Prostate gland (tissue), 2 donors: ENCODE results near the gene ZBTB7C.

Experiments
- POLR2A ChIP-seq: fragments of 450-650 bp; IDR thresholded peaks from one replicate; pipeline ENCODE4 v1.6.1; 2016; ENCODE audit warnings: antibody characterized with exemption, mild to moderate bottlenecking
- POLR2AphosphoS5 ChIP-seq: sonication (generic); formaldehyde crosslinking; IDR thresholded peaks from one replicate; pipeline ENCODE4 v1.6.1; 2017; ENCODE audit warnings: antibody characterized with exemption
- TF ChIP-seq, protein P1 (sequence below), 4 experiments: fragments of 200-600 bp in 2 of 4; fragments of 450-650 bp in 2 of 4; sonication (generic) in 2 of 4; IDR thresholded peaks; 1 replicate in 3 of 4; 2 replicates in 1 of 4; pipeline ENCODE4 v1.5.1; 2016 to 2019; ENCODE audit warnings: antibody characterized with exemption in 4 of 4, mild to moderate bottlenecking in 2 of 4, moderate library complexity in 2 of 4

DNA sequence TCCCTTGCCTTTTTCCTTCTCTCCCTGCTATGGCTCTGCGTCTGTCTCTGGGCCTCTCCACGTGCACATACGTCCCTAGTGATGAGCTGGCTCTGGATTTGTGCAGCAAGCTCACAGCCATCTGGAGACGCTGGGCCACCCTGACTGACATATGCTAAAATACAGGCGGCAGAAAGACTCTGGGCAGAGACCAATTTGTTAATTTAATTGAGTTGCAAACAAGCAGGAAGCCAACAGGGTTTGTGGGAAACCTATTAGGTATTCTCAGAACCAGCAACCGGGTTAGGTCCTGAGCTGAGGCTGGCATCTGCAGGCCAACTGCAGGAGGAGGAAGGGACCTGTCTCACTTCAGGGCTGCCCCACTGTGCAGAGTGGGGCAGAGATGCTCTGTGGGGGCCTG lies 425.2 kb downstream of the ZBTB7C start:
- TF ChIP-seq, protein P1, sequence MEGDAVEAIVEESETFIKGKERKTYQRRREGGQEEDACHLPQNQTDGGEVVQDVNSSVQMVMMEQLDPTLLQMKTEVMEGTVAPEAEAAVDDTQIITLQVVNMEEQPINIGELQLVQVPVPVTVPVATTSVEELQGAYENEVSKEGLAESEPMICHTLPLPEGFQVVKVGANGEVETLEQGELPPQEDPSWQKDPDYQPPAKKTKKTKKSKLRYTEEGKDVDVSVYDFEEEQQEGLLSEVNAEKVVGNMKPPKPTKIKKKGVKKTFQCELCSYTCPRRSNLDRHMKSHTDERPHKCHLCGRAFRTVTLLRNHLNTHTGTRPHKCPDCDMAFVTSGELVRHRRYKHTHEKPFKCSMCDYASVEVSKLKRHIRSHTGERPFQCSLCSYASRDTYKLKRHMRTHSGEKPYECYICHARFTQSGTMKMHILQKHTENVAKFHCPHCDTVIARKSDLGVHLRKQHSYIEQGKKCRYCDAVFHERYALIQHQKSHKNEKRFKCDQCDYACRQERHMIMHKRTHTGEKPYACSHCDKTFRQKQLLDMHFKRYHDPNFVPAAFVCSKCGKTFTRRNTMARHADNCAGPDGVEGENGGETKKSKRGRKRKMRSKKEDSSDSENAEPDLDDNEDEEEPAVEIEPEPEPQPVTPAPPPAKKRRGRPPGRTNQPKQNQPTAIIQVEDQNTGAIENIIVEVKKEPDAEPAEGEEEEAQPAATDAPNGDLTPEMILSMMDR (IDR thresholded peaks at IDR 0.05), result no peak
- TF ChIP-seq POLR2A (no peak), POLR2AphosphoS5 (no peak)
